MCF 10A (cell line): Measurements from ENCODE around the gene UTP18. TPM values are rescaled to one million over a fixed set of nuclear protein-coding genes. Genes with fewer than 3 reads are reported as not detected.
"Not testable (repeated sequence)": the region's sequence is repeated elsewhere in the genome, so short reads cannot be mapped to it uniquely, and the experiment has no call there.

Experiments
- BruUV-seq: library from RNA; stranded (reverse); fragments of 400-500 nt; replicated peaks from 2 replicates; lab custom pipeline; 2021; lab: Mats Ljungman, UMichigan
- CTCF ChIA-PET: fragments of 300-600 bp; sonication (Branson Sonifier 250); formaldehyde crosslinking; extraction: SDS; loops from one replicate; lab custom pipeline; 2021; ENCODE audit warnings: antibody characterized with exemption, inconsistent platforms; lab: Yijun Ruan, JAX
- POLR2A ChIA-PET: fragments of 300-600, 350-650 bp; sonication (Branson Sonifier 250); formaldehyde crosslinking; extraction: SDS; loops from one replicate; lab custom pipeline; 2020; ENCODE audit warnings: antibody characterized with exemption, inconsistent platforms; lab: Yijun Ruan, JAX
- DNase-seq: peaks from one replicate; pipeline ENCODE4 v3.0.0-alpha.2; 2018; ENCODE audit not compliant: unreplicated experiment
- H3K27ac Mint-ChIP-seq: one replicate; pipeline ENCODE4 v1.8.0; 2022; ENCODE audit warnings: mild to moderate bottlenecking, low read depth, mixed read lengths; ENCODE audit not compliant: unreplicated experiment
- H3K27me3 Mint-ChIP-seq: one replicate; pipeline ENCODE4 v1.8.0; 2022; ENCODE audit warnings: mixed read lengths; ENCODE audit not compliant: insufficient read depth, unreplicated experiment
- H3K36me3 Mint-ChIP-seq: one replicate; pipeline ENCODE4 v1.8.0; 2022; ENCODE audit warnings: mild to moderate bottlenecking, moderate library complexity, mixed read lengths; ENCODE audit not compliant: insufficient read depth, unreplicated experiment
- H3K4me1 Mint-ChIP-seq: one replicate; pipeline ENCODE4 v1.8.0; 2022; ENCODE audit warnings: mixed read lengths; ENCODE audit not compliant: insufficient read depth, unreplicated experiment
- H3K4me3 Mint-ChIP-seq: one replicate; pipeline ENCODE4 v1.8.0; 2022; ENCODE audit warnings: mild to moderate bottlenecking, moderate library complexity, mixed read lengths; ENCODE audit not compliant: unreplicated experiment
- H3K9me3 Mint-ChIP-seq: one replicate; pipeline ENCODE4 v1.8.0; 2022; ENCODE audit warnings: mixed read lengths; ENCODE audit not compliant: unreplicated experiment
- CTCF ChIP-seq: fragments of 200-600 bp; IDR thresholded peaks from one replicate; pipeline ENCODE4 v1.8.0; 2022; ENCODE audit warnings: antibody characterized with exemption, mild to moderate bottlenecking; ENCODE audit not compliant: unreplicated experiment
- intact Hi-C: fragments of 100-400 bp; cut with micrococcal nuclease; formaldehyde crosslinking; loops from 2 replicates; pipeline ENCODE4 v1.14.1; 2022
- total RNA-seq: library from RNA; stranded (reverse); gene quantifications from 2 replicates; pipeline ENCODE4 v1.2.3, GENCODE V29; 2022

UTP18 gene
- total RNA-seq, 1 experiment from 2014 or later, result 27.8 TPM

DNA sequence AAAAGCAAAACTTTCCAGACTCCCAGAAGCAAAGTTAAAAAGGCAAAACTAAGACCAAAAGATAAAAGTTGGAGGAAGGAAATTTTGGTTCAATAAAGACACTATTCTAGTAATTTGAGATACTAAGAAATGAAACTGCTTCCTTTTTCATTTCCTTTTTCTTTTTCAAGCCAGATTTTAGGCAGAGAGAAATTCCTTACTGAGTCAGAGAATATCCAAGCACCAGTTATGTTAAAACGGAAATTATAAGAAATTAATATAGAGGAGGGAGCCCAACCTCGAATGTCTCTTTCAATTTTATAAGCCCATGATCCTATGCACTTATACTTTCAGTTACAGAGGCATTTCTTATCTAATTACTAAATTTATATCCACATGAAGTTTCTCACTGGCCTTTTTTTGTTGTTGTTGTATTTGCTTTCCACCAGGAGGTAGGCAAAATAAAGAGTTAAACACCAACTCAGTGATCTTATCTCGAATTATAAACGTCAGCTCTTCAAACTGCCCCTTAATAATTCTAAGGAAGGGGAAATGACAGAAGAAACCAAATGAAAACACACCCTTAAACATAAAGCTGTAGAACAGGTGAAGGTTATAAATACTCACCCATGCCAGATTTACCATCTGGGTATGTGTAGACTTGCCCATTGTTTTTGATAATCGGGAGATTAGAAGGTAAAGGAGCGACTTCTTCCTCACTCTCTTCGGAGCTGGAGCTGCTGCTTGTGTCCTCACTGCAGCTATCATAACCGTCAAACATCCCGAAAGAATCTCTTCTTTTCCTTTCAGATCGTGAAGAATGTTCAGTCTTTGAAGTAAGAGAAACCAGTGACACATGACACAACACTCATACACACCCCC lies 35.7 kb upstream of the UTP18 start:
- ChIA-PET POLR2A (interaction anchor here (0.7 kb wide), 1 partner anchor 28 kb away, joined by 3 read pairs; no protein-coding TSS in a partner anchor), CTCF (interaction anchor here (0.6 to 1.1 kb wide), 2 partner anchors 34 to 43 kb away, joined by 3 to 4 read pairs; no protein-coding TSS in a partner anchor)
- TF ChIP-seq CTCF, result no peak
- Mint-ChIP-seq H3K27me3 (no peaks in the 10 kb centered on the region), H3K4me3 (no peak overlapping the region), H3K27ac (peak overlapping the region; percentile 31), H3K36me3 (peaks cover 43% of the 10 kb centered on the region), H3K4me1 (no peaks in the 10 kb centered on the region), H3K9me3 (no peaks in the 10 kb centered on the region)
- intact Hi-C loops, result no loop called here
- BruUV-seq, result no TSS peak
- DNase-seq, result no peak

DNA sequence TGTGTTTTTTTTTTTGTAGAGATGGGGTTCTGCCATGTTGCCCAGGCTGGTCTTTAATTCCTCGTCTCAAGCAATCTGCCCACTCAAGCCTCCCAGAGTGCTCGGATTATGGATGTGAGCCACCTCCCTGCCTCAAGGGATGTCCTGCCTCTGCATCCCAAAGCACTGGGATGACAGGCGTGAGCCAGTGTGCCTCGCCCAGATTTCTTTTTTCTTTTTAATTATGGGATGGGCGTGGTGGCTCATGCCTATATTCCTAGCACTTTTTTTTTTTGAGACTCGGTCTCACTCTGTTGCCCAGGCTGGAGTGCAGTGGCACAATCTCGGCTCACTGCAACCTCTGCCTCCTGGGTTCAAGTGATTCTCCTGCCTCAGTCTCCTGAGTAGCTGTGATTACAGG lies 34.8 kb upstream of the UTP18 start:
- H3K27ac Mint-ChIP-seq, DNase-seq, H3K4me3 Mint-ChIP-seq, intact Hi-C loops, BruUV-seq, H3K9me3 Mint-ChIP-seq, H3K4me1 Mint-ChIP-seq, H3K27me3 Mint-ChIP-seq: not testable (repeated sequence)
- CTCF ChIA-PET, result interaction anchor here (0.7 kb wide), 1 partner anchor 130 kb away, joined by 4 read pairs; no protein-coding TSS in a partner anchor
- POLR2A ChIA-PET, result interaction anchor here (0.7 kb wide), 1 partner anchor 14 kb away, joined by 3 read pairs; no protein-coding TSS in a partner anchor
- peaks cover 35% of the 10 kb centered on the region for H3K36me3 Mint-ChIP-seq

GRCh38 chr17:51228161-51228560 lies 32.2 kb upstream of the UTP18 start:
- BruUV-seq, result no TSS peak
- Mint-ChIP-seq H3K27ac (no peak overlapping the region), H3K4me1 (peaks cover 10% of the 10 kb centered on the region)

GRCh38 chr17:51229889-51230288 lies 30.5 kb upstream of the UTP18 start:
- intact Hi-C loops, result no loop called here
- no peak overlapping the region for H3K27ac Mint-ChIP-seq
- no peak for DNase-seq
- POLR2A ChIA-PET, result interaction anchor here (0.6 to 1.3 kb wide), 2 partner anchors 8 to 109 kb away, joined by 3 to 5 read pairs; no protein-coding TSS in a partner anchor
- CTCF ChIA-PET, result no interaction called here
- H3K4me1 Mint-ChIP-seq, result peaks cover 10% of the 10 kb centered on the region
- TF ChIP-seq CTCF, result no peak
- H3K4me3 Mint-ChIP-seq, result no peak overlapping the region
- no peaks in the 10 kb centered on the region for H3K9me3 Mint-ChIP-seq
- BruUV-seq, result no TSS peak
- no peaks in the 10 kb centered on the region for H3K27me3 Mint-ChIP-seq
- peaks cover 2% of the 10 kb centered on the region for H3K36me3 Mint-ChIP-seq

More at GRCh38 chr17:51228161-51228560, 32.2 kb upstream of the UTP18 start:
- no peaks in the 10 kb centered on the region for H3K27me3 Mint-ChIP-seq
- no peak overlapping the region for H3K4me3 Mint-ChIP-seq
- DNase-seq, result no peak
- ChIA-PET CTCF (interaction anchor here (0.6 kb wide), 1 partner anchor 14 kb away, joined by 3 read pairs; no protein-coding TSS in a partner anchor), POLR2A (interaction anchor here (0.7 to 1.0 kb wide), 2 partner anchors 14 to 30 kb away, joined by 3 to 4 read pairs; no protein-coding TSS in a partner anchor)
- peaks cover 14% of the 10 kb centered on the region for H3K36me3 Mint-ChIP-seq
- intact Hi-C loops, result no loop called here
- TF ChIP-seq CTCF, result no peak
- H3K9me3 Mint-ChIP-seq, result no peaks in the 10 kb centered on the region
